HCT116 (cell line): ENCODE results near the gene PSMD5.

Experiments used
- CTCF ChIP-seq, 3 experiments: fragments of 200-600 bp in 1 of 3; sonication (generic) in 1 of 3; IDR thresholded peaks in 2 of 3; conservative IDR thresholded peaks in 1 of 3; 2 replicates each; pipeline ENCODE4 v1.5.1; 2012 to 2017; ENCODE audit warnings: low read depth in 2 of 3, low read length in 2 of 3, antibody characterized with exemption in 1 of 3, borderline replicate concordance in 1 of 3, control low read depth in 1 of 3, mild to moderate bottlenecking in 1 of 3, mixed read lengths in 1 of 3, mixed run types in 1 of 3, moderate library complexity in 1 of 3; ENCODE audit not compliant: insufficient read depth in 1 of 3
- EGR1 ChIP-seq: IDR thresholded peaks from 2 replicates; pipeline ENCODE4 v1.6.1; 2012; ENCODE audit warnings: low read depth
- EZH2 ChIP-seq: fragments of 200-600 bp; sonication (generic); IDR thresholded peaks from 2 replicates; pipeline ENCODE4 v1.6.1; 2017; ENCODE audit warnings: antibody characterized with exemption, mixed run types
- EZH2phosphoT487 ChIP-seq: fragments of 200-600 bp; IDR thresholded peaks from 2 replicates; pipeline ENCODE4 v1.6.1; 2018; ENCODE audit warnings: antibody characterized with exemption, borderline replicate concordance
- POLR2A ChIP-seq: IDR thresholded peaks from 2 replicates; pipeline ENCODE4 v1.7.0; 2011; ENCODE audit warnings: borderline replicate concordance; ENCODE audit not compliant: insufficient read depth, insufficient read length; ENCODE audit errors: extremely low read depth
- REST ChIP-seq: IDR thresholded peaks from 2 replicates; pipeline ENCODE4 v1.6.1; 2012; ENCODE audit warnings: low read depth

- TF ChIP-seq REST (no peak), CTCF (IDR thresholded peaks at IDR 0.05 in 2 of 3, conservative IDR thresholded peaks at IDR 0.05 in 1 of 3; ENCODE audit: borderline replicate concordance in 1 of 3, insufficient read depth in 1 of 3, low read depth in 2 of 3, low read length in 2 of 3) (no peak), POLR2A (no peak), EZH2 (no peak), EGR1 (no peak), EZH2phosphoT487 (no peak)
These were observed 12.0 kb upstream of the PSMD5 start for GRCh38 chr9:120854596-120855327.
